Breast epithelium (tissue), 3 donors: ENCODE data around the gene MMD.

Experiments used
- CTCF ChIP-seq, 3 donors: fragments of 450-650 bp; IDR thresholded peaks; one replicate each; pipeline ENCODE4 v1.5.1; 2016 to 2017; ENCODE audit warnings: antibody characterized with exemption in 3 of 3, mild to moderate bottlenecking in 3 of 3, moderate library complexity in 3 of 3
- POLR2AphosphoS5 ChIP-seq, 3 donors: sonication (generic); formaldehyde crosslinking; IDR thresholded peaks; one replicate each; pipeline ENCODE4 v1.6.1; 2017; ENCODE audit warnings: antibody characterized with exemption in 3 of 3

- TF ChIP-seq CTCF (IDR thresholded peaks at IDR 0.05) (no peak), POLR2AphosphoS5 (IDR thresholded peaks at IDR 0.05) (no peak)
Observed at GRCh38 chr17:55395803-55396505, 25.7 kb downstream of the MMD start.
